ENCODE results near the gene RFX2.
"Not testable (repeated sequence)": the region's sequence is repeated elsewhere in the genome, so short reads cannot be mapped to it uniquely, and the experiment has no call there.

Gene RFX2

GRCh38 chr19:6038634-6039405 lies 71.5 kb downstream of the RFX2 start:
- DNase-seq (ENCODE audit: low spot score): no peak

GRCh38 chr19:6035026-6035425 lies 75.3 kb downstream of the RFX2 start:
- no peak for DNase-seq (ENCODE audit: low spot score)

GRCh38 chr19:6034512-6034911 lies 75.8 kb downstream of the RFX2 start:
- no peak for DNase-seq (ENCODE audit: low spot score)

- DNase-seq (ENCODE audit: low spot score): no peak
These were observed 76.5 kb downstream of the RFX2 start for GRCh38 chr19:6033744-6034264.

GRCh38 chr19:6032827-6033226 lies 77.5 kb downstream of the RFX2 start:
- DNase-seq (ENCODE audit: low spot score): no peak

GRCh38 chr19:6032381-6032780 lies 77.9 kb downstream of the RFX2 start:
- no peak for DNase-seq (ENCODE audit: low spot score)

- DNase-seq (ENCODE audit: low spot score): no peak
These were observed 80.1 kb downstream of the RFX2 start for GRCh38 chr19:6030214-6030507.

GRCh38 chr19:6026390-6027227 lies 83.7 kb downstream of the RFX2 start:
- DNase-seq (ENCODE audit: low spot score): no peak

- not testable (repeated sequence) for DNase-seq (ENCODE audit: low spot score)
These were observed 85.5 kb downstream of the RFX2 start for GRCh38 chr19:6024756-6025155.

GRCh38 chr19:6023936-6024335 lies 86.4 kb downstream of the RFX2 start:
- DNase-seq (ENCODE audit: low spot score): no peak

GRCh38 chr19:6023085-6023682 lies 87.1 kb downstream of the RFX2 start:
- no peak for DNase-seq (ENCODE audit: low spot score)

- no peak for DNase-seq (ENCODE audit: low spot score)
These were observed 87.7 kb downstream of the RFX2 start for GRCh38 chr19:6022570-6023064.

- peak; percentile 69 for DNase-seq (ENCODE audit: low spot score)
These were observed 88.3 kb downstream of the RFX2 start for GRCh38 chr19:6021878-6022569.

- DNase-seq (ENCODE audit: low spot score): no peak
These were observed 89.1 kb downstream of the RFX2 start for GRCh38 chr19:6020972-6021805.

- DNase-seq (ENCODE audit: low spot score): no peak
These were observed 90.0 kb downstream of the RFX2 start for GRCh38 chr19:6020166-6020882.

GRCh38 chr19:6018786-6019185 lies 91.5 kb downstream of the RFX2 start:
- no peak for DNase-seq (ENCODE audit: low spot score)

- no peak for DNase-seq (ENCODE audit: low spot score)
These were observed 92.7 kb downstream of the RFX2 start for GRCh38 chr19:6017576-6017975.

GRCh38 chr19:6015841-6016545 lies 94.3 kb downstream of the RFX2 start:
- DNase-seq (ENCODE audit: low spot score): no peak

GRCh38 chr19:6014551-6015135 lies 95.7 kb downstream of the RFX2 start:
- DNase-seq (ENCODE audit: low spot score): no peak

All from CD4-positive, alpha-beta T cell treated with Interleukin-15 for 4 hours (primary cell).